GM15510 (cell line): ENCODE data around the gene CHKB.

Source experiments
- POLR2A ChIP-seq: IDR thresholded peaks from 3 replicates; pipeline ENCODE4 v1.6.1; 2011; ENCODE audit warnings: borderline replicate concordance; ENCODE audit not compliant: insufficient read length; ENCODE audit errors: extremely low read depth

The CHKB gene

DNA sequence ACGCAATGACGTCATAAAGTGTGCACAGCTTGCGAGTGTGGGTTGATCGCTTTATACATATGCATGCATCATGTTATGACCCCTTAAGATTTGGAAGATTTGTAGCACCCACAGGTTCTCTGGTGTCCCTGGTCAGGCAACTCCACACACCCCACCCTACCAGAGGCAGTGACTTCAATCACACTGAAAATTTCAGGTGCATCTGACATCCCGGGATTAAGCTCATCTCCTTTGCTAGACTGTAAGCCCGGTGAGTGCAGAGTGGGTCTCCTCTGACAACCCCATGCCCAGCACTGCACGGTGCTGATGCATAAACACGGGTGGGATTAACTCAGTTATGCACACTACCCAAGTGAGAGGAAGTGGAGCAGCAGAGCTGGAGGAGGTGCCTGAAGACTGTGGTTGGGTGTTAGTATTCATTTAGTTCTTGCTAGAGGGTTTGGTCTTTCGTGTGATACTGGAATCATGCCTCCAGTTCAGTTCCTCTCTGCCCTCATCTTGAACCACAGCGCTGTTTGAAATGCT, 38.8 kb upstream of the CHKB start:
- TF ChIP-seq POLR2A: peak; percentile 21

DNA sequence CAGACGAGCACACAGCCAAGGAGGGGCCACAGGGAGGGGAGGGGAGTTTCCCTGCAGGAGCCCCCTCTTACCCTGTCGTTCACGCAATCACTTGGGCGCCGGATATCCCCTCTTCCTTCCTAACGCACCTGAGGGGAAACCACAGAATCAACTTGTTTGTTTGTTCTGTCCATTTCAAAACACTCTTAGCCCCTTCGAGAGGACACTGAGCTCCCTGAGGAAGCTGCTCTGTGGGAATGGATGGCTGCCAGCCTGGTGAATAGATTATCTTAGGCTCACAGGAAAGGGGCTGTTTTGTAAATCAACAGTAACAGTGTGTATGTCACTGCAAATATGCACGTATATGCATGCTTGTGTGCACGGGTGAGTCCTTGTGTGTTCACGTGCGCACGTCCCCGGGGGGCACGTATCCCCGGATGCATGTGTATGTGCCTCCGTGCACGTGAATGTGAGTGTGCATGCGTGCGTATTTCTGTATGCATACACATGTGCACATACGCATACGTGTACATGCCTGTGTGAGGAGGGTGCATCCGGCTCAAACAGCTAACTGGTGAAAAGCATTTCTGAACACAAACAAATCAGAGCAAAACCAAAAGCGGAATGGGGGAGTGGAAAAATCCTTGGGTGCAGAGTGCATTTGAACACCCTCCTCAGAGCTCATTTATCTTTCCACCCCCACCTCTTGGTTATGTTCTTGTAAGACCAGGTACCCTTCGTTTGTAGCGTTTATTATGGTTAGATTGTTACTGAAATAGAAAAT, 38.1 kb upstream of the CHKB start:
- peak; percentile 13 for TF ChIP-seq POLR2A

DNA sequence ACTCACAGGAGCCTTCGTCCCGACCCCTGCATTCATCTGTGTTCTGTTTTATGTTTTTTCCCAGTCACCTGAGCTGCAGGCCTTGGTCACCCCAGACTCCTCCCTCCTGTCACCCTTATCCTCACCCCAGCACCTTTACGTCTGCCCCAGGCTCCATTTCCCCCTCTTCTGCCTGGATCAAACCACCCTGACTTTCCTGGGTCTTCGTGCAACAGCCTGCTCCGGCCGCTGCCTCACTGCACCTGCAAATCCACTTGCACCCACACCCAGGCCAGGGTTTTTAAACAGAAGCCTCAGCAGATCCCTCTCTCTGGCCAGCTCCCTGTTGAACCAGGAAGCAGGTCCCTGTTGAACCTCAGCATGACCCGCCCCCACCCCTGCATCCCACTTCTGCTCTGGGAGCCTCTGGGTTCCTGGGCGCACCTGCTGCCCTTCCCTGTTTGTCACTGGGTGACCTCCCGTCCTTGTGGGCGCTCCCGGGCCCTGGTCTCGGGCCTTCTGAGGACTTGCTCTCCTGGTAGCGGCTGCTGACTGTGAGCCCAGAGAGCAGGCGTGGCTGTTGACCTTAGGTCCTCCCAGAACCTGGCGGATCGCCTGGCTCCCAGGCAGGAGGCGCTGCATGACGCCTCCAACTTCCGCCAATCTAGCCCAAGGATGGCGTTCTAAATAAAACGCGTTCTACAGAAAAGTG, 30.8 kb upstream of the CHKB start:
- no peak for TF ChIP-seq POLR2A

- TF ChIP-seq POLR2A: no peak
Measured at GRCh38 chr22:50612528-50613221, 30.0 kb upstream of the CHKB start.

GRCh38 chr22:50612168-50612527, 29.5 kb upstream of the CHKB start:
- TF ChIP-seq POLR2A: no peak

DNA sequence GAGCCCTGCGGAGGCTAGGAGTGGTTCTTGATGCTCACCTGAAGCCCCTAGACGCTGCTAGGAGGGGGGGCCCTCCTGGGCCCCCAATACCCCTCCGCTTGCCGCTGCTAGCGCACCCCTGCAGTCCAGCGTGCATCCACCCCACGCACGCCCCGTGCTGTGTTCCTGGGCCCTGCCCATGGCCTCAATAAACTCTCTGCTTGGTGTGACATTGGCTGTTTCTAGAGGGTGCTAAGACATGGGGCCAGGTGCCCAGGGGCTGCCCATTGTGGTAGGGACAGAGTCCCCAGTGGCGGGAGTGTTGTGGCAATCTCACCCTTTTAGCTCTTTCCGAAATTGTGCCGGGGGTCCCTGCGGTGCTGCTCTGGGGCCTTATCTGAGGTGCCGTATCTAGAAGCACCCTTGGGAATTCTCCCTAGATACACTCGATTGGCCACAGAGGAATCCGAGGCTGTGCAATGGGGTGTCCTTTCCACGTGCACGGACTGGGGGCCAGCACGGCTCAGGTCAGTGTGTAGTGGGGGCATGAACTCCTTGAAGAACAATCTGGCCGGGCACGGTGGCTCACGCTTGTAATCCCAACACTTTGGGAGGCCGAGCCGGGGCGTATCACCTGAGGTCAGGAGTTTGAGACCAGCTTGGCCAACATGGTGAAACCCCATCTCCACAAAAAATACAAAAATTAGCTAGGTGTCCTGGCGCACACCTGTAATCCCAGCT, 28.9 kb upstream of the CHKB start:
- no peak for TF ChIP-seq POLR2A

GRCh38 chr22:50610581-50610980, 27.9 kb upstream of the CHKB start:
- TF ChIP-seq POLR2A: no peak

DNA sequence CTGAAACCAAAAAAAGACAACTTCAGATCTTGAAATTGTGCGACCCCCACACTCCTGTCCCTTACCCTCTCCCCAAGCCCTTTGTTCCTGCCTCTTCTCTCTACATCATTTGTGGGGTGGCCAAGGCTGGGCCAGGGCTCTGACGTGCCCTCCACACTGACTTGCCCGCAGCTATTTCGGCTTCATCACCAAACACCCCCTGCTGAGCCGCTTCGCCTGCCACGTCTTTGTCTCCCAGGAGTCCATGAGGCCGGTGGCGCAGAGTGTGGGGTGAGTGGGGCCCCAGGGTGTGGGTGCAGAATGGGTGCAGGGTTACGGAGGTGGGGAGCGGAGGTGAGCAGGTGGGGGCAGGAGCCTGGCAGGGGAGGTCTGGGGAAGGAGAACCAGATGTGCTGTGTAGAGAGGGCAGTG, 27.4 kb upstream of the CHKB start:
- no peak for TF ChIP-seq POLR2A

GRCh38 chr22:50609599-50609998, 26.9 kb upstream of the CHKB start:
- no peak for TF ChIP-seq POLR2A

GRCh38 chr22:50608996-50609395, 26.3 kb upstream of the CHKB start:
- no peak for TF ChIP-seq POLR2A

- TF ChIP-seq POLR2A: no peak
Measured at GRCh38 chr22:50607659-50608020, 25.0 kb upstream of the CHKB start.

- TF ChIP-seq POLR2A: no peak
Measured at GRCh38 chr22:50606946-50607658, 24.5 kb upstream of the CHKB start.

GRCh38 chr22:50606165-50606945, 23.7 kb upstream of the CHKB start:
- TF ChIP-seq POLR2A: no peak
